GM12878 (cell line): ENCODE results near the gene PIGZ. TPM values are rescaled to one million over a fixed set of nuclear protein-coding genes. Genes with fewer than 3 reads are reported as not detected.

Experiments used
- ATAC-seq: fragments of 200-7000 bp; cut with Tn5 transposase; 3 replicates; pipeline ENCODE4 v1.9.1; 2020; ENCODE audit warnings: mild to moderate bottlenecking, moderate library complexity
- BruUV-seq: library from RNA; stranded (reverse); fragments of 400-500 nt; replicated peaks from 2 replicates; lab custom pipeline; 2021; lab: Mats Ljungman, UMichigan
- CTCF ChIA-PET: fragments of 300-600 bp; sonication (Branson Sonifier 250); formaldehyde crosslinking; extraction: SDS; loops from one replicate; lab custom pipeline; 2021; ENCODE audit warnings: inconsistent platforms; lab: Yijun Ruan, JAX
- POLR2A ChIA-PET: fragments of 350-600 bp; formaldehyde crosslinking; extraction: SDS; loops from one replicate; lab custom pipeline; 2021; ENCODE audit warnings: inconsistent platforms; lab: Charles Lee
- RAD21 ChIA-PET: fragments of 300-600 bp; sonication (Branson Sonifier 250); formaldehyde crosslinking; loops from one replicate; lab custom pipeline; 2023; ENCODE audit warnings: antibody characterized with exemption; ENCODE audit not compliant: unreplicated experiment; lab: Charles Lee
- SMC1A ChIA-PET: fragments of 300-600 bp; sonication (Branson Sonifier 250); formaldehyde crosslinking; loops from one replicate; lab custom pipeline; 2023; ENCODE audit not compliant: unreplicated experiment, uncharacterized antibody; lab: Charles Lee
- DNase-seq: peaks from one replicate; pipeline ENCODE4 v3.0.0-alpha.2; 2011; ENCODE audit warnings: low read depth, low spot score
- FAIRE-seq: peaks from 3 replicates; lab custom pipeline; 2011; peaks lifted over from hg19 to GRCh38; lab: Jason Lieb, UNC
- H2AFZ ChIP-seq: 2 replicates; pipeline ENCODE4 v1.6.0; 2011; ENCODE audit warnings: low read depth, low read length, control low read depth; ENCODE audit not compliant: control insufficient read depth
- H3K27ac ChIP-seq: 2 replicates; pipeline ENCODE4 v1.5.1; 2011; ENCODE audit warnings: control low read depth; ENCODE audit not compliant: control insufficient read depth, insufficient read depth
- H3K27me3 ChIP-seq, 2 experiments: replicated peaks in 1 of 2; 2 replicates each; pipeline versions ENCODE4 v1.6.0 to v1.6.1; 2011; ENCODE audit warnings: low read length in 1 of 2; ENCODE audit not compliant: control insufficient read depth in 2 of 2, insufficient read depth in 2 of 2
- H3K36me3 ChIP-seq, 2 experiments: 2 replicates each; pipeline ENCODE4 v1.5.1; 2011; ENCODE audit warnings: low read length in 1 of 2; ENCODE audit not compliant: control insufficient read depth in 2 of 2, insufficient read depth in 2 of 2
- H3K4me1 ChIP-seq: 2 replicates; pipeline ENCODE4 v1.6.1; 2011; ENCODE audit warnings: mild to moderate bottlenecking, low read length, moderate library complexity, mixed read lengths; ENCODE audit not compliant: control insufficient read depth, insufficient read depth
- H3K4me2 ChIP-seq: 2 replicates; pipeline ENCODE4 v1.6.0; 2011; ENCODE audit warnings: control low read depth; ENCODE audit not compliant: control insufficient read depth, insufficient read depth
- H3K4me3 ChIP-seq: fragments of 200-600 bp; sonication (generic); 2 replicates; pipeline ENCODE4 v1.5.1; 2016
- H3K79me2 ChIP-seq: 2 replicates; pipeline ENCODE4 v1.6.0; 2011; ENCODE audit warnings: low read length; ENCODE audit not compliant: control insufficient read depth, insufficient read depth
- H3K9ac ChIP-seq: 2 replicates; pipeline ENCODE4 v1.8.0; 2011; ENCODE audit warnings: low read length, control low read depth, mixed read lengths; ENCODE audit not compliant: control insufficient read depth, insufficient read depth
- H3K9me3 ChIP-seq: replicated peaks from 3 replicates; pipeline ENCODE4 v1.5.1; 2011; ENCODE audit warnings: mild to moderate bottlenecking, low read length; ENCODE audit not compliant: control insufficient read depth, insufficient read depth
- H4K20me1 ChIP-seq: 2 replicates; pipeline ENCODE4 v1.6.0; 2011; ENCODE audit not compliant: control insufficient read depth, insufficient read depth
- ASH2L ChIP-seq: fragments of 300-600, 200-600 bp; sonication (generic); IDR thresholded peaks from 2 replicates; pipeline ENCODE4 v1.6.1; 2017; ENCODE audit warnings: low read depth, mild to moderate bottlenecking, borderline replicate concordance
- CUX1 ChIP-seq: IDR thresholded peaks from 2 replicates; pipeline ENCODE4 v1.6.1; 2012; ENCODE audit warnings: improper control_type of control experiment, low read depth, low read length; ENCODE audit not compliant: insufficient replicate concordance
- IRF5 ChIP-seq: fragments of 450-650 bp; IDR thresholded peaks from 2 replicates; pipeline ENCODE4 v1.6.1; 2017; ENCODE audit warnings: borderline replicate concordance
- JUNB ChIP-seq: IDR thresholded peaks from 2 replicates; pipeline ENCODE4 v1.6.1; 2016; ENCODE audit warnings: antibody characterized with exemption, mild to moderate bottlenecking
- MEF2A ChIP-seq: IDR thresholded peaks from 2 replicates; pipeline ENCODE4 v1.6.1; 2011; ENCODE audit warnings: low read depth, mild to moderate bottlenecking, low read length, moderate library complexity; ENCODE audit not compliant: insufficient read depth
- NFXL1 ChIP-seq: fragments of 450-650 bp; IDR thresholded peaks from 2 replicates; pipeline ENCODE4 v1.6.1; 2017; ENCODE audit warnings: antibody characterized with exemption, mild to moderate bottlenecking, borderline replicate concordance
- NFYA ChIP-seq: IDR thresholded peaks from 2 replicates; pipeline ENCODE4 v1.6.1; 2011; ENCODE audit warnings: low read depth, mild to moderate bottlenecking, low read length, improper control_type of control experiment, borderline replicate concordance
- POLR2AphosphoS2 ChIP-seq: IDR thresholded peaks from 2 replicates; pipeline ENCODE4 v1.6.1; 2011; ENCODE audit warnings: low read depth, mild to moderate bottlenecking, low read length, improper control_type of control experiment, moderate library complexity
- RBBP5 ChIP-seq: fragments of 200-600 bp; sonication (generic); conservative IDR thresholded peaks from 2 replicates; pipeline ENCODE4 v1.6.1; 2016
- SMARCA5 ChIP-seq: fragments of 450-650 bp; IDR thresholded peaks from 2 replicates; pipeline ENCODE4 v1.6.1; 2017; ENCODE audit warnings: mild to moderate bottlenecking
- TCF12 ChIP-seq: IDR thresholded peaks from 2 replicates; pipeline ENCODE4 v1.6.1; 2011; ENCODE audit warnings: low read depth, mild to moderate bottlenecking, low read length
- WGBS: methylation state at CpG from one replicate; pipeline ENCODE4 v1.1.6; 2016; ENCODE audit warnings: low lambda C conversion rate; ENCODE audit not compliant: insufficient replicate concordance, insufficient coverage; ENCODE audit errors: missing lambda C conversion rate; 5-methylcytosine and 5-hydroxymethylcytosine counted together
- in situ Hi-C: fragments of 300-500 bp; cut with MboI; formaldehyde crosslinking; loops from 9 replicates; pipeline ENCODE4 v1.14.3; 2018; ENCODE audit warnings: mixed read lengths
- intact Hi-C: fragments of 100-400 bp; cut with micrococcal nuclease; formaldehyde crosslinking; loops from one replicate; pipeline ENCODE4 v1.14.2; 2022; ENCODE audit not compliant: unreplicated experiment
- polyA plus RNA-seq, 11 experiments: library from polyadenylated mRNA; depleted of rRNA in 4 of 11; unstranded in 6 of 11; stranded (reverse) in 5 of 11; fragments of >200 nt; fragmentation: Nextera tagmentation in 4 of 11; fragmentation: Illumina TruSeq in 1 of 11; extraction: Ambion mirVana in 4 of 11; extraction: Trizol in 1 of 11; gene quantifications; 1 replicate in 1 of 11; 2 replicates in 10 of 11; pipeline versions ENCODE4 v1.2.1 to v1.2.3, GENCODE V29; 2011 to 2016; ENCODE audit warnings: inconsistent platforms in 2 of 11, missing spikeins in 2 of 11, low read depth in 1 of 11
- total RNA-seq, 4 experiments: library from RNA; depleted of rRNA in 3 of 4; stranded (reverse); fragments of >200 nt in 3 of 4; fragmentation: Illumina TruSeq in 1 of 4; extraction: Trizol in 1 of 4; gene quantifications; 2 replicates each; pipeline versions ENCODE4 v1.2.1 to v1.2.3, GENCODE V29; 2013 to 2021

The PIGZ gene
- total and polyA plus RNA-seq, 10 of the 15 experiments (the other 5 are each of a cell fraction or from before 2014, with no cell fraction given) = 0.06 to 1.2 (median 0.64) TPM

- no peak for TF ChIP-seq ASH2L
These were observed 53.8 kb downstream of the PIGZ start (continued) for GRCh38 chr3:196914866-196915265.

DNA sequence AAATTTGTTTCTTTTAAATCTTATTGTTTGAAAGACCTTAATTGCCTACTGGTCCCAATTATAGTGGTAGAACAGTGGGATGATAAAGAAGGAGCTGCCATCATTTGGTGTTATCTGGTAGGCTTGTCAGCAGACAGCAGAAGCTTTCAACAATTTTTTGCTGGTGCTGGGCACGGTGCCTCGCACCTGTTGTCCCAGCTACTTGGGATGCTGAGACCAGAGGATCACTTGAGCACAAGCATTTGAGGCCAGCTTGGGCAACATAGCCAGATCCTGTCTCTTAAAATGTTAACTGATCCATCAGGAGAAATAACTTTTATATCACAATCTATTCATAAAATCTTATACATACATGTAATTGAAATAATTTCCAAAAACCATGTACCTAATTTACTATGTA, 64.9 kb downstream of the PIGZ start:
- no peak for FAIRE-seq
- H3K9ac ChIP-seq = no peak overlapping the region
- intact Hi-C loops (no loop called here), in situ Hi-C loops (no loop called here)
- CTCF ChIA-PET = interaction anchor here (1.0 kb wide), 1 partner anchor 294 kb away, joined by 3 read pairs; no protein-coding TSS in a partner anchor
- DNase-seq = no peak
- no peaks in the 10 kb centered on the region for H3K9me3 ChIP-seq
- H3K79me2 ChIP-seq = no peaks in the 10 kb centered on the region
- H4K20me1 ChIP-seq = no peaks in the 10 kb centered on the region
- no peak overlapping the region for H3K27ac ChIP-seq
- H3K4me3 ChIP-seq = no peak overlapping the region
- H3K36me3 ChIP-seq = peaks cover 6 to 18% of the 10 kb centered on the region in 2 experiments; a peak in 3 of 4 replicates
- H2AFZ ChIP-seq = no peak overlapping the region
- WGBS = 100% methylated on average over 2 of the region's 2 CpGs
- RAD21 ChIA-PET = no interaction called here
- TSS peak; percentile 15 for BruUV-seq
- SMC1A ChIA-PET = interaction anchor here (1.0 kb wide), 1 partner anchor 247 kb away, joined by 4 read pairs; no protein-coding TSS in a partner anchor
- POLR2A ChIA-PET = no interaction called here
- H3K4me2 ChIP-seq = no peak overlapping the region
- no peaks in the 10 kb centered on the region for H3K27me3 ChIP-seq
- no peaks in the 10 kb centered on the region for H3K4me1 ChIP-seq
- no peak for TF ChIP-seq NFXL1
- TF ChIP-seq SMARCA5 = no peak
- no peak for TF ChIP-seq MEF2A
- no peak for TF ChIP-seq IRF5
- no peak for TF ChIP-seq NFYA
- no peak for TF ChIP-seq JUNB
- no peak for TF ChIP-seq TCF12
- no peak for TF ChIP-seq CUX1
- TF ChIP-seq RBBP5 = no peak
- TF ChIP-seq POLR2AphosphoS2 = no peak
- ATAC-seq = no peak
